Activated CD4-positive, alpha-beta T cell treated with anti-CD3 and anti-CD28 coated beads for 48 hours (primary cell): ENCODE results near the gene CEP112.

Source experiments
- DNase-seq: peaks from one replicate; pipeline ENCODE4 v3.0.0-alpha.2; 2020

The CEP112 gene

DNA sequence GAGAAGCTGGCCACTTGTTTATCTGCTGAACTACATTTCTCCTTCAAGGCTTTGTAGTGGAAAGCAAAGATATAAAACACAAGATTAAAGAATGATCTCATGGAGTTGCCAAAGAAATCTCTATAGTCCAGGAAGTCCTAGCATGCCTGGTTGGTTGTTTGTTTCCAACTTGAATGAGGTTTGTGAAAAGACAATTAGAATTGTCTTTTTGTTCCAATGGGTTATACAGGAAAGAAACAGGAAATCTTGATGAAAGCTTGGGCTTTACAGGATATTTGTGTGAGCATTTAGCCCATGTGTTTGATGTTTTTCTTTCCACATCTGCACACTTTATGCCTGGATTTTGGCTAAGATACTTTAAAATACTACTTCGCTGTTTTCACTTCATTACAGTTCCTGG, 273.4 kb downstream of the CEP112 start:
- no peak for DNase-seq

DNA sequence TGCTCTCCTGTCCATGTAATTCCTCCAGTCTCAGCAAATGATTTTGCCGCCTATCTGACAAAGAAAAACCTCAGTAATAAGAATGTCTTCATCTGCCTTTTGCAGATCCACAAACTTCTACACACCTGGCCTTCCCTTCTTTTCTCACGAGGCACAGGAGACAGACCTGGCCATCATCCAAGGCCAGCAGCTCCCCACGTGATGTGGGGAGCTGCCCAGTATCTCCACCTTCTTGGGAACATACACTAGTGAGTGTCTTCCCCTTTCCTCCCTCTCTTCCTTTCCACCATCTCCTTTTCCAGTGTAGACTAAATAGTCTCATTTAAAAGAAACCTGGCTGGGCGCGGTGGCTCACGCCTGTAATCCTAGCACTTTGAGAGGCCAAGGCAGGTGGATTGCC, 274.4 kb downstream of the CEP112 start:
- DNase-seq = no peak

DNA sequence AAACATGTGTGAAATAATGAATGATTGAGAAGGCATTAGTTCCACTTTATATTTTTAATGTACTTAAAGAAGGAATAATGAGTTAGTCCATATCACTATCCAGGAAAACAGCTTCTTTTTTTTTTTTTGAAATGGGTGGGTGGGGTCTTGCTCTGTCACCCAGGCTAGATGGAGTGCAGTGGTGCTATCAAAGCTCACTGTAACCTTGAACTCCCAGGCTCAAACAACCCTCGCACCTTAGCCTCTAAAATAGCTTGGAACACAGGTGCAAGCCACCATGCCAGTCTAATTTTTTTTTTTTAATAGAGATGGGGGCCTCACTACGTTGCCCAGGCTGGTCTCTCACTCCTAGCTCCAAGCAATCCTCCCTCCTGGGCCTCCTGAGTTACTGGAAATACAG, 275.5 kb downstream of the CEP112 start:
- no peak for DNase-seq

DNA sequence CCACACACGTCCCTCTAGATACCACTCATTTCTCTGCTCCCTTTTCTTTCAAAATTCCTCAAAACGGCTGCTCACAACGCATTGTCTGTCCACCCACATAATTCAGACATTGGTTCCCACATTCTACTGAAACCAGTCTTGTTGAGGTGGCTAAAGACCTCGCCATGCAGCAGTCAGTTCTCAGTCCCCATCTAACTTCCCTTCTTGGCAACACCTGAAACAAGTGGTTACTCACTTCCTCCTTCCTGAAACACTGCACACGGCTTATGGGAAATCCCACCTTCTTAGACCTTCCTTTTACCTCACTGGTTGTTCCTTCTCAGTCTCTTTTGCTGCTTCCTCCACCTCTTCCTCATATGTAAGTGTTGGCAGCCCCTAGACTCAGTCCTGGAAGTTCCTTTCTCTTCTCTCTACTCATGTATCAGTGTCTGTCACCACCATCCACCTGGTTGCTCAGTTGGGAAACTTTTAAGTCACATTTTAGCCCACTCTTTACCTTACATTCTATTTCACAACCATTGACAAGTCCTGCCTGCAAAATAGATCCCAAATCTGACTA, 277.1 kb downstream of the CEP112 start:
- DNase-seq = no peak

DNA sequence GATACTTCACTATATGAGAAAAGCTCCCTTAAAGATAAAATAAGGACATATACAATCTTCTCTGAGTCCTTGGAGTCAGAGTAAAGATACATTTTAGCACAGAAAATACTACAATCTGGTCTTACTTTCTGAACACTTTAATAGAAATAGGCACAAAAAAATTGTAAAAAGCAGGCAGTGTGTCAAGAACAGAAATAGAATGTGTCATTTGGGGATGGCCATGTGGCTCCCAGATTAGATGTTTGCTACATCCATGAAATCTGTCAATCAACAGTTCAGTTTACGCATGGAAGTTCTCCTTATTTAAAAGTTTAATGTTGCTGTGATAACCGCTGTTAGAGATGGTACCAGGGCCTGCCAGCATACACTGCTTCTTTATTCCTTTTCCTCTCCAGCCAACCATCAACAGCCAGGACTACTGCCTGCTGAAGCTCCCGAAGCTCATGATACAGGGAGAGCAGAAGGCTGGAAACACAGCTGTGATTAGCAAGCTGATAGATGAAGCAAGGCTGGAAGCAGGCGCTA, 278.5 kb downstream of the CEP112 start:
- DNase-seq = no peak

DNA sequence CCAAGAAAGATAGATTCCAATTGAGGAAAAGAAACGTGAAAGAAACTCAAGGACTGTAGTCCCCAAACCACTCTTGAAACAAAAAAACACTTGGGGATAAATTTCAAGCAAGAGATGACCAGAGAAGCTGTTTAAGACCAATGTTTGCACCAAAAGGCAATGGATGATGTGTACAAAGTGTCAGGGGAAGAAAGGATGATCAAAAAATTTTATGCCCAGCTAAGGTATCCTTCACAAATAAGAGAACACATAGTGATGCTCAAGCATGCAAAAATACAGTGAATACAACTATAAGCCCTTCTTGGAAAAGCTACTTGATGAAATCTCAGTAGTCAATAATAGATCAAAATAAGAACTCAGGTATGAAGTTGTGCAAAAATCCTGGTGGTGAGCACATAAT, 281.1 kb downstream of the CEP112 start:
- no peak for DNase-seq

DNA sequence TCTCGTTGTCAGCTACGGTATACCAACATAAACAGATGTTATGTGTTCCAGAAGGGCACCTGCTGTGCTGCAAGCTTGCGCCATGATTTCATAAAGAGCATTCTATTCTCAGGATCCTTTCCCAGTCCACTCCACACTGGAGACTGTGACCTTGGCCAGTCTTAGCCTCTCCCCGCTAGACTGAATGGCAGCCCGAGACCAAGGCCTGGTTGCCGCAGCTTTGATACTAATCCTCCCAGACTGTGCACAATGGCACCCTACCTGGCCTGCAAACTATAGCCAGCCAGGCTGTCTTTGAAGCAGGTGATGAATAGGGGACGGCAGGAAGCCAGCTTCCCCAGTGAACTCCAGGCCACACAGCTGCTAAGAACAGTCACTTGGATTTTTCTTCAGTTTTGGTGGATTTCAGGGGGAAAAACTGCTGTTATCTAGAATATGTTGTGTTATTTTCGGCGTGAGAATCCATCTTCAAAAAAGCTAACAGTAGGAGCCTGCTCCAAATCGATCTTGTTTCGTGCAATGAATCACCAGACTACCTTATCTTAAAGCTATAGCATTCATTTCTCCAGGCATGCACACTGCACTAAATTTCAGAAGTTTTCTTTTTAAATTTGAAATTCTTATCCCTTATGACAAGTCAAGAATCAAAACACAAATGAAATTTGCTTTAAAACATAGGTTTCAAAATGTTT, 289.0 kb downstream of the CEP112 start:
- no peak for DNase-seq

DNA sequence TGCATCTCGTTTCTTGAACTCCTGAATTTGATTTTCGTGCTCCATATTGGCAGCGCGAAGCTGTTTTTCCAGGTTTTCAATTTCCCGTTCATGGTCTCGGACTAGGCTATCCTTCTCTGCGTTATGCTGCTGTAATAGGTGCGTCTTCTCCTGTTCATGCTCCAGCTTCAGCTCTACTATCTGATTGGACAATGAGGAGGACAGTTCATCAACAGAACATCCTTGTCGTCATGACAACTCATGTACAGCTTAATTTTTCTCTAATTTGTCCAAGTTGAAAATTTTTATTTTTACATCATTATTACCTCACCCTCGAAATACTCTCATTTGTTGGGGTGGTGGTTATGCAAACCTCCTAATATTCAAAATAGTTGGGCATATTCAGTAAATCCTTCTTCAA, 289.8 kb downstream of the CEP112 start:
- DNase-seq = no peak

DNA sequence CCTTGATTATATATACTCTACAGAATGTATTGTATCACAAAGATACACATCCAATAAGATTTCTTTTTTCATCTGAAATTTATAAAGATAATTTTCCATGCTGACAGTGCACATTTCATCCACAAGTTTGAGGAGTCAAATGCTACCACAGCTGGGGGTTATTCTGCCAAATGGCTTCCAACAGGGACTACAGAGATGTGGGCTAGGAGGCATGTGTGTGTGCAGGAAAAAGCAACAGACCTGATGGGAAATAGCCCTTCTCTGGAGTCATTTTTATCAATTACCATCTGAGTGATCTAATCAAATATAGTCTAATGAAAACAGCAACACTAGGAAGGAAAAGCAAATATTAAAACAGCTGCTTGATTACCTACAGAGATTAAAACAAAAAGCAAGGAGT, 290.5 kb downstream of the CEP112 start:
- DNase-seq = no peak

DNA sequence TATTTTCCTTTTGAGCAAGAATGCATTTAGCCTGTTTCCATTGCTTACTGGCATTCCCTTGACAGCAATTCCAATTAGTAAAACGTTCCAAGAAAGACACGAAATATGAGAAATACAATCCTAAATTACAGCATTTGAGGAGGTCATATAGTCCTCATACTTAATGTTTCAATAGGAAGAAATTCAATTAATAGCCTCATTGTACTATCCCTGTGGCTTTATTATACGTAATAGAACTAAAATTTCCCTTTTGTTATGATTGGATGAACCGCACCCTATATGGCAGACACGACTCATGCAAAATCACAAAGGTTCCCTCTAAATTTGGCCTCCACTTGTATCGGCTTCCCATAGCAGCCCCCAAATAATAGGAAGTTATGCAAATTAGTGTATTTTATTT, 291.7 kb downstream of the CEP112 start:
- no peak for DNase-seq

DNA sequence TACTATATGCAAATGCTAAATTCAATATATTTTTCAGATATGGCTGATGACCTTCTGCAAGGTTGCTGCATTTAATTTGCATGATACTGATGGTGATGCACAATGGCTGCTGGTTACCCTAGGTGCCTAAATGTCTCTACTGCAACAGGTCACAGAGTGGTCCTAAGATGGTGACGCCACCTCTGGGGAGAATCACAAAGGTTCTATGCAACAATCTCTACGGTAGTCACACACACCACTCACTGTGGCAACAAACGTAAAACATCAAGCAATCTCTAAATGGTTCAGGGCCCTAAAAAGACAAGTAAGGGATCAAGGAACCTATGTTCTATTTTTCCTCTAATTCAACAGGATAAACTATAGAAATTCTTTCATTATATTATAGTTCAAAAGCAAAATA, 293.3 kb downstream of the CEP112 start:
- no peak for DNase-seq

DNA sequence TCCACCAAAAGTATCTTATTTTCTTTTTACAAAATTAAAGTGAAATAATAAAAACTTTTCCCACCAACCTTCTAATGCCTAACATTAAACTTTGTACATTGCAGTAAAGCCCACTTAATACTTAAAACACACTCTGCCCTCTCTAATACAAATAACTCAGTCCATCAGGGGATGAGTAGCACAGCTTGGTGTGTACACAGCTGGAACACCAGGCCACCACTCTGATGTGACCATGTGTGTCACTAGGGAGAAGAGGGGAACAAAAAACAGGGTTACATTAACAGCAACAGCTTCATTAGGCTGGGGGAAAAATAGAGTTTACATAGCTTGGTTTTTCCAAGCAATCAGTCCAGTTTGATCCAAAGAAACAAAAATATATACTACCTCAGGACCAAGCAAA, 295.0 kb downstream of the CEP112 start:
- DNase-seq = no peak

DNA sequence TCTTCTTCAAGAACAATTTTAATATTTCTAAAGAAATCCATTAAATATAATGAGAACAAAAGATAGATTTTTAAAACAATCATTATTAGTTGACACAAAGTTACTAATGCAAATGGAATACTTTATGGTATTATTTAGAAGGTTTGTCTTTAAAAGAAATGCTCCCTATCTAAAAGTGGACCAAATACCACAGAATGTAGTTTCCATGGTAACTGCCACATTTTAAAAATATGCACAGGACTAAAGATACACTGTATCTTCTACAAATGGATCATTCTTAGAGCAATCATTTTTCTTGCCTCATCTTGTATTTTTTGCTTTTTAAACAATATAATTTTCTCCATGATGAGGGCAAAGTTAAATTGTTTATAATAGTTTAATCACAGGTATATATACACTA, 296.0 kb downstream of the CEP112 start:
- DNase-seq = no peak

DNA sequence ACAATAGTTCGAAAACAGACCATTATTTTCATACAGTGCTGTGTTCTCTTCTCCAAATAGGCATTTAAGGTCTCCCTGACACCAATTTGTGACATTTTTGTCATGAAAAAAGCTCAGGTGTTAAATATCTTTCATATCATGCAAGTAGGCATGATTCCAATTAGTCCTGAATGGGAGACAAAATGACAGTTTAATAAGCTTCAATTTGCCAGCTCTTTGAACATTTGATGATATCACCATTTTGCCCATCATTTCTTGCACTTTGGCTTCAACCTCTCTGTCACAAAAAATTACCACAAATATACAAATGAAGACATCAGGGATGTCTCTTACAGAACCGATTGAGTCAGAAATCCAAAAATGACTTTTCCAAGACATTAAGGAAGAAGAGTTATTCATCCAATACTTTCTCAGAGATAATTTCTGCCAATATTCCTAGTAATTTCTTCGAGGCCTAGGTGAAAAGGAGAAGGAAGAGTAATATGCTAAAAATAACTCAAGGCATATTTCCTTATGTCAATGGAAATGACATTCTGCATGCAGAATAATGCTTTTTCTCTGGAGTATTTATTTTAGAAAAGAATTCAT, 298.1 kb downstream of the CEP112 start:
- no peak for DNase-seq

DNA sequence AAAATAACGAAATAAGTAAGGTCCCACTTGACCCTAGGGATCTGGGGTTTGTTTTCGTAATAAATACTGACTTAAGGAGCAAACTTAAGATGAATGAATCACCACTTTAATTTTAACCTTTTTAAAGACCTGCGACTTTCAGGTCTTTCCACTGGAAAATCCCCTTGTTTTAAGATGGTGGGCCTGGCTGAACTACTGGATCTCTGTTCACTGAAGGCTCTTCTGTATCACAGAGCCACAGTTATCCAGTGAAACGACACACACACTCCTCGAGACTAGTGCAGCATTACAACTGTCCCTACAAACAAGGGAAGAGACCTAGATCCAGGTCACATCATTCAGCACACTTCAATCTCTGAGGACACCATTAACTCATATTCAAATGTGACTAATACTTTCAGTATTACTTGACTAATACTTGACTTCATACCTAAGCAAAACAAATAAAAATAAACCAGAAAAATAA, 299.0 kb downstream of the CEP112 start:
- DNase-seq = no peak

DNA sequence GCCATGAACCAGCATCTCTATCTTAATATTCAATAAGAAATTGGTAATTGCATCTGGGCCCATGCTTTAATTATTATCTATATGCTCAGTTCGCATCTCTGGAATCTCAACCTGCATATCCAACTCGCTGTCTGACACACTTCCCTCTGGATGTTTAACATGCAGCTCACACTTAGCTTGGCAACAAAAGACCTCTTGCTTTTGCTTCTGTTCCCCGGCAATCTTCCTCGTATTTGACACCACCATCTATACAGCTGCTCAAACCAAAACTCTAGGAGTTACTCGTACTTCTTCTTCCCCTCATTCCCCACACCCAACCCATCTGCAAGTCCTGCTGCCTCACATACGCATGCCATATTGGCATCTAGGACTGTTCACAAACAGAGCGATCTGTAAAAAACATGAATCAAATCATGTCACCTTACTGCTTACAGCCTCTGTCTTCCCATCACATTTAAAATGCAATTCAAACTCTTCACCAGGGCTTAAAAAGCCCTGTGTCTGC, 300.6 kb downstream of the CEP112 start:
- no peak for DNase-seq

DNA sequence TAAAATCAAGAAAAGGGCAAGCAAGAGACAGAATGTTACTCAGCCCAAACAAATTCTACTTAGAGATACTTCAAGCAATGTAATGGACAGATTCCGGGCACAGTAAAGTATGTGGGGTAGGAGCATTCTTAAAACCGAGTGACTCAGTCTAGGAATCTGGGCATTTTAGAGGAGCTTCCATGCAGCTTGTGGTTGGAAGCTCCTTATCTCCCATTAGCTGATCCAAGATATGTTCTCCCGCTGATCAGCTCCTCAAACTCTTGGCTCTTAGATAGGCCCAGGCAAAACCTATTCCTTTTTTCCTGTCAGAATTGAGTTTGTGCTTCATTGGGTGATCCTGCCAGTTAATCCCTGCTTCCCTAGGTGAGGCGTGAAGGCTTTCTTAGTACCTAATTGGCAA, 303.3 kb downstream of the CEP112 start:
- no peak for DNase-seq

DNA sequence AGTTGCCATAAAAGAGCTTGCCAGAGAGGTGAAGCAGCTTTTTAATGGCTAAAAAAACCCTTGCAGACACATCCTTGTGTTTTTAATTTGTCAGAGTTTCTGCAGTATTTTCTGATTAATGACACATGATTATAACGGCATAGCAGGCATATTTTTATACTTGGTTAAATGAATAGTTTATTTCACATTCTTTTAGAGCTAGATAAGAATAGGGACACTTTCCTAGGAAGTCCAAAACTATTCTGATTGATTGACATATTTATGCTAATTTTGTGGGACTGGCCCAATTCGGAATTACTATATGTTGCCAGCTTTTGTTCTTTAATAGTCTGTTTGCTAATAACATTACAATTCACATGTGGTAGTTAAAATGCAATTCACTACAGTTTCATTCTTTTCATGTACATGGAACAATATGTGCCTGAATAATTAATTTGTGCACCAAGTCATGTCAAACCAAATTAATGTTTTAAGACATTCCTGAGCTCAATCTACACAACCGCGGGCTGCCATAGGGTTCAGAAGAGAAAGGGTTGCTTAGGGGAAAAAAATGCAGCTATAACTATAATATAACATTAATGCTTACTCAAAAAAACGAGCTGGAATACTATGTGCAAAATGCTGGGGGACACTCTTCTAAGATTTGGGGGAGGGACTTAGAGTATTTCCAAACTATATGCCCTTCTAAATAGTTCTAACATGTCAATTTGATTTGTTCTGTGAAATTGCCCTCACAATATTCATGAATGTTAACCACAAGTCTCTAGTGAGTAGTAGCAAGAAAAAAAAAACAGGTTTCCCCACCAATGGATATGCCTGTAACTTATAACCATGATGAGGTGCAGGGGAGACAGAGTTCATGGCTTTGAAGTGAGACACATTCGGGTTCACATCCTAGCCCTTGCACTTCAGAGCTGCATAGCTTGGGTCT, 305.4 kb downstream of the CEP112 start:
- DNase-seq = no peak

DNA sequence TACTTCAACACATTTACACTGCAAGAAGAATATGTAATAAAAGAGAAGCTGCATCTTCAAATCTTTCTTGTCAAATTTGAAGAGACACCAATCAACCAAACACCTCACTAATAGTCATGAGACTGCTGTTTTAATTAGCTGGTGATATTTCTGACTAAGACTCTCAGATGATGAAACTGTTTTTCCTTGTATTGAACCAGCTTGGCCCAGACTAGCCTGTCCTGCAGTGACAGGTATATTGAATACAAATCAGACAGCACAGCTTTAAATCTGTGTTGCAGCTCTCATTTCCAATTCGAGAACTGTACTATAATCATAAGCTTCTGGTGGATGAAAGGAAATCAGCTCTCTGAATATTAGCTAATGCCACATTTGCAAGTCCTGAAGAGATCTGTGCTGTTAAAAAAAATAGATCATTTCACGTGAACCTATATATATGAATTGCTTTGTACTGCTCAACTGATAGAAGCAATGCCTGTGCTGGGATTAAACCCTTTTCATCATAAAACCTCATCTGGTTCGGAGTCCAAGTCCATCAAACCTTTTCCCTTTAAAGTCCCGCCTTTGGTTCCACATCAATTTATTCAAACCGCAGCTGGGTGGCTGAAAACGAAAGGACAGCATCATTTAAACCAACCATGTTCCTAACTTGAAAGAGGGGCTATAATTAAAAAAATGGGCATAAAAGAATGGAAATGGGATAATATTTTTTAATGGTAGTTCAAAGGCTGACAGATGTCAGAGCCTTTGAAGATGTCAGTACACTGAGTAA, 306.2 kb downstream of the CEP112 start:
- no peak for DNase-seq

DNA sequence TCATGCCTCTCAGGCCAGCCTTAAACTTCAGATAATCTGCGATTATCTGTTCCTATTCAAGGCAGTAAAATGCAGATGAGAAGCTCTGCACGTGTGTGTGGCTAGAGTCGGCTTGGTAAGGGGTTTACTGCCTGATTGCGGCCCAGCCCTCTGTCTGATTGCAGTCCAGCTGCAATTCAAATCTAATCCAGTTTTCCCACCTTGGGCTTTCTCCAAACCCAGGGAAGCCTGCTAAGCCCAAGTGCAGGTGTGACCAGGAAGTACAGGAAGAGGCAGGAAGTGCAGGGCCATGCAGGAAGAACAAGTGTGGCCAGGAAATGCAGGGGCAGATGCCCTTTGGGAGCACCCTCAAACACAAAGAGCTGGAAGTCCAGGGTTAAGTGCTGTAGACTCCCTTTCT, 314.9 kb downstream of the CEP112 start:
- no peak for DNase-seq

DNA sequence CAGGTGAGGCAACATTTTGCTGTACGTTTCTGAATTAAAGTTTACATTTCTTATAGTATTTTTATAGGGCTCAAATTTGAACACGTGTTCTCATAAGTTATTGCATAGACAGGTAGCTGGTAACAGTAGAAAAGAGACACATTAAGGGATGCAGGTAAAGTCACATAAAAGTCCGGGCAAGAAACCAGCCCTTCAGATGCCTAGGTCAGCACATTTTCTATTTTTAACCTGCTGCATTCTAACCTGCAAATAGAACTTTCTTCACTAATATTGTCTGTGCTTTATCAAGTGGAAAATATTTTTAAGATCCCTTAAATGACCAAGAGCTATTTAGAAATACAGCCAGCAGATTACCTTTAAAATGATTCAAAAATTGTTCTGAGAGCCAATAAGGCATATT, 323.1 kb downstream of the CEP112 start:
- DNase-seq = no peak

DNA sequence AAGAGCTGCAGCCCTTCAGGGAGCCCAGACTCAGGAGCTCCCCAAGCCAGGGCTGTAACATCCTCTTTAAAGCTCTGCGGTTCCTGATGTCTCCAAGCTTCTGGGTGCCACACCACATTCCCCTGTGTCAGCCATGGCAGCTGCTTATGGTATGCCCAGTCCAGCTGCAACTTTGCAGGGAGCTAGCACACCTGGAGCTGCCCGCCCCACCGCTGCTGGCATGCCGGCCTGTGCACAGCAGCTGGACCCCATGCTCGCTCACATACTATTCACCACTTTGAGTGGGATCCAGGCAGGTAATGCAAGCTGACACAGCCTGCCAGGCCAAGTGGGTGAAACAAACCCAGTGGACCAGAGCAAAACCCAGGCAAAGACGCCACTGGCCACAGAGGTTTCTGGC, 324.9 kb downstream of the CEP112 start:
- DNase-seq = no peak
